Keratinocyte (primary cell): ENCODE results near the gene KMT2C. TPM values are rescaled to one million over a fixed set of nuclear protein-coding genes. Genes with fewer than 3 reads are reported as not detected.
"Not testable (repeated sequence)": the region's sequence is repeated elsewhere in the genome, so short reads cannot be mapped to it uniquely, and the experiment has no call there.

ENCODE experiments used
- DNase-seq: peaks from one replicate; pipeline ENCODE4 v3.0.0-alpha.2; 2011; ENCODE audit warnings: low read depth, missing footprints, low spot score
- FAIRE-seq: peaks from 2 replicates; lab custom pipeline; 2011; peaks lifted over from hg19 to GRCh38; lab: Jason Lieb, UNC
- H2AFZ ChIP-seq: 2 replicates; pipeline ENCODE4 v1.6.0; 2012; ENCODE audit warnings: low read length, control low read depth, inconsistent platforms; ENCODE audit not compliant: control insufficient read depth
- H3K27ac ChIP-seq: 2 replicates; pipeline ENCODE4 v1.5.1; 2011; ENCODE audit warnings: low read length; ENCODE audit not compliant: control insufficient read depth, insufficient read depth
- H3K27me3 ChIP-seq: 3 replicates; pipeline ENCODE4 v1.6.0; 2011; ENCODE audit warnings: low read length; ENCODE audit not compliant: control insufficient read depth, insufficient read depth; ENCODE audit errors: extremely low read depth
- H3K36me3 ChIP-seq, 2 experiments: 2 replicates in 1 of 2; 3 replicates in 1 of 2; pipeline ENCODE4 v1.5.1; 2011; ENCODE audit warnings: low read length in 2 of 2, mild to moderate bottlenecking in 1 of 2; ENCODE audit not compliant: control insufficient read depth in 2 of 2, insufficient read depth in 2 of 2; ENCODE audit errors: extremely low read depth in 1 of 2
- H3K4me1 ChIP-seq: 3 replicates; pipeline ENCODE4 v1.5.1; 2011; ENCODE audit warnings: low read length; ENCODE audit not compliant: control insufficient read depth, insufficient read depth; ENCODE audit errors: extremely low read depth
- H3K4me2 ChIP-seq: 3 replicates; pipeline ENCODE4 v1.6.0; 2011; ENCODE audit warnings: low read depth, low read length; ENCODE audit not compliant: control insufficient read depth, insufficient read depth; ENCODE audit errors: extremely low read depth
- H3K4me3 ChIP-seq, 3 experiments: fragments of 200-600 bp in 1 of 3; sonication (generic) in 1 of 3; 2 replicates in 2 of 3; 3 replicates in 1 of 3; pipeline ENCODE4 v1.5.1; 2011 to 2016; ENCODE audit warnings: low read length in 3 of 3, mild to moderate bottlenecking in 3 of 3, control low read depth in 2 of 3, inconsistent platforms in 1 of 3, low read depth in 1 of 3, mixed read lengths in 1 of 3, mixed run types in 1 of 3, moderate library complexity in 1 of 3; ENCODE audit not compliant: control insufficient read depth in 2 of 3, insufficient read depth in 2 of 3; ENCODE audit errors: extremely low read depth in 1 of 3
- H3K79me2 ChIP-seq: 2 replicates; pipeline ENCODE4 v1.6.0; 2012; ENCODE audit warnings: low read length; ENCODE audit not compliant: control insufficient read depth, insufficient read depth
- H3K9ac ChIP-seq: 3 replicates; pipeline ENCODE4 v1.6.0; 2011; ENCODE audit warnings: low read length; ENCODE audit not compliant: control insufficient read depth, insufficient read depth; ENCODE audit errors: extremely low read depth
- H3K9me1 ChIP-seq: 3 replicates; pipeline ENCODE4 v1.6.0; 2011; ENCODE audit warnings: low read length; ENCODE audit not compliant: control insufficient read depth, insufficient read depth; ENCODE audit errors: extremely low read depth
- H3K9me3 ChIP-seq: 2 replicates; pipeline ENCODE4 v1.5.1; 2012; ENCODE audit warnings: low read depth, low read length; ENCODE audit not compliant: control insufficient read depth
- H4K20me1 ChIP-seq: 3 replicates; pipeline ENCODE4 v1.6.0; 2011; ENCODE audit warnings: low read length; ENCODE audit not compliant: control insufficient read depth, insufficient read depth; ENCODE audit errors: extremely low read depth
- CTCF ChIP-seq, 3 experiments: IDR thresholded peaks in 1 of 3; conservative IDR thresholded peaks in 1 of 3; optimal IDR thresholded peaks in 1 of 3; 2 replicates in 2 of 3; 3 replicates in 1 of 3; pipeline versions ENCODE3 to v1.5.1; 2011; ENCODE audit warnings: low read length in 3 of 3, mild to moderate bottlenecking in 3 of 3, moderate library complexity in 2 of 3, control low read depth in 1 of 3, inconsistent platforms in 1 of 3; ENCODE audit not compliant: insufficient read depth in 2 of 3; ENCODE audit errors: extremely low read depth in 1 of 3
- EZH2 ChIP-seq: IDR thresholded peaks from one replicate; pipeline ENCODE4 v1.6.1; 2012; ENCODE audit warnings: inconsistent platforms, mild to moderate bottlenecking, low read length, moderate library complexity
- dilution Hi-C: fragments of 300-500 bp; cut with MboI; formaldehyde crosslinking; loops from one replicate; pipeline ENCODE4 v1.7.0; 2020; ENCODE audit warnings: low sequenced_read_pairs; ENCODE audit not compliant: extremely low pct_ligation_motif_present
- polyA plus RNA-seq, 5 experiments: library from polyadenylated mRNA; depleted of rRNA in 3 of 5; stranded (reverse) in 3 of 5; stranded (forward) in 1 of 5; unstranded in 1 of 5; fragments of >200 nt; gene quantifications; 1 replicate in 1 of 5; 2 replicates in 3 of 5; 3 replicates in 1 of 5; pipeline versions ENCODE4 v1.2.1 to v1.2.3, GENCODE V29; 2011 to 2012; ENCODE audit warnings: missing spikeins in 2 of 5, low read depth in 1 of 5, low replicate concordance in 1 of 5

The KMT2C gene
- polyA plus RNA-seq, 1 donor (not counting 4 experiments of a cell fraction or from before 2014, with no cell fraction given) = 8.5 TPM

- H3K36me3 ChIP-seq, H4K20me1 ChIP-seq, H3K4me1 ChIP-seq, H3K4me3 ChIP-seq, dilution Hi-C loops, H3K9me3 ChIP-seq, H3K27ac ChIP-seq, H3K9ac ChIP-seq, H3K9me1 ChIP-seq, FAIRE-seq, H3K27me3 ChIP-seq, H2AFZ ChIP-seq, H3K4me2 ChIP-seq, DNase-seq: not testable (repeated sequence)
- peaks cover 82% of the 10 kb centered on the region for H3K79me2 ChIP-seq
Observed at GRCh38 chr7:152378497-152378896, 57.3 kb downstream of the KMT2C start.

- H3K9me3 ChIP-seq, H3K4me2 ChIP-seq, H3K9me1 ChIP-seq, FAIRE-seq, H3K4me1 ChIP-seq, H3K9ac ChIP-seq, H3K36me3 ChIP-seq, dilution Hi-C loops, H3K4me3 ChIP-seq, H4K20me1 ChIP-seq, H3K27me3 ChIP-seq, H2AFZ ChIP-seq, H3K27ac ChIP-seq, DNase-seq: not testable (repeated sequence)
- H3K79me2 ChIP-seq = peaks cover 85% of the 10 kb centered on the region
Observed at GRCh38 chr7:152376716-152377484, 58.9 kb downstream of the KMT2C start.

- Histone ChIP-seq H3K36me3 (no peaks in the 10 kb centered on the region), H2AFZ (no peak overlapping the region), H4K20me1 (no peaks in the 10 kb centered on the region), H3K79me2 (peaks cover 96% of the 10 kb centered on the region), H3K4me2 (no peak overlapping the region), H3K27ac (no peak overlapping the region), H3K4me3 (no peak overlapping the region), H3K4me1 (peaks cover 7% of the 10 kb centered on the region), H3K9me3 (no peaks in the 10 kb centered on the region), H3K9ac (no peak overlapping the region), H3K27me3 (no peaks in the 10 kb centered on the region), H3K9me1 (no peaks in the 10 kb centered on the region)
- TF ChIP-seq CTCF (optimal IDR thresholded peaks at IDR 0.05 in 1 of 3, IDR thresholded peaks at IDR 0.05 in 1 of 3, conservative IDR thresholded peaks at IDR 0.05 in 1 of 3; ENCODE audit: extremely low read depth in 1 of 3, insufficient read depth in 2 of 3, low read length in 3 of 3) (no peak), EZH2 (no peak)
- FAIRE-seq (no peak), DNase-seq (no peak)
- dilution Hi-C loops = no loop called here
Observed at GRCh38 chr7:152370297-152370696, 65.5 kb downstream of the KMT2C start.
